Renal pelvis (tissue), 4 donors: ENCODE data around the gene ABCA5. TPM values are rescaled to one million over a fixed set of nuclear protein-coding genes. Genes with fewer than 3 reads are reported as not detected.
"Not testable (repeated sequence)": the region's sequence is repeated elsewhere in the genome, so short reads cannot be mapped to it uniquely, and the experiment has no call there.

Experiments used
- DNase-seq: peaks from one replicate; pipeline ENCODE4 v3.0.0-alpha.2; 2013
- polyA plus RNA-seq, 3 donors: library from polyadenylated mRNA; unstranded; fragments of 120-200 nt; gene quantifications; one replicate each; pipeline ENCODE4 v1.2.1, GENCODE V29; 2013; ENCODE audit not compliant: insufficient read length in 3 of 3

The ABCA5 gene
- polyA plus RNA-seq, 3 donors, result 19.8 to 33.3 (median 33.0) TPM

DNA sequence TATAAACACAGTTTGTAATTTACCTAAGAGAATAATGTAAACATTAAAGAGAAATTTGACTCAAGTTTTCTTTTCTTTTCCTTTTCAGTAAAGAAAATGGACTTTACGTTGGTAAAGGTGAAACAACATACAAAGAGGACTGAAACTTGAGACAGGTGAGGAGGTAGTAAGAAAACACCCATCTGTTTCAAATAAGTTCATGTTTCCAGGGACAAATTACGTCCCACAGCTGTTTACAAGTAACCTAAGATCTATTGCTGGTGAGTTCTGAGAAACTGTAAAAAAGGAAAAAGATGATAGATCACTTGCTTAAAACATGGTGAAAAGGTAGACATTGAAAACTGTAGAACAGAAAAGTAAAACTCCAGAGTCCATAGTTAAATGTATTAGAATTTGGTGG, 4.8 kb upstream of the ABCA5 start:
- DNase-seq, result no peak

DNA sequence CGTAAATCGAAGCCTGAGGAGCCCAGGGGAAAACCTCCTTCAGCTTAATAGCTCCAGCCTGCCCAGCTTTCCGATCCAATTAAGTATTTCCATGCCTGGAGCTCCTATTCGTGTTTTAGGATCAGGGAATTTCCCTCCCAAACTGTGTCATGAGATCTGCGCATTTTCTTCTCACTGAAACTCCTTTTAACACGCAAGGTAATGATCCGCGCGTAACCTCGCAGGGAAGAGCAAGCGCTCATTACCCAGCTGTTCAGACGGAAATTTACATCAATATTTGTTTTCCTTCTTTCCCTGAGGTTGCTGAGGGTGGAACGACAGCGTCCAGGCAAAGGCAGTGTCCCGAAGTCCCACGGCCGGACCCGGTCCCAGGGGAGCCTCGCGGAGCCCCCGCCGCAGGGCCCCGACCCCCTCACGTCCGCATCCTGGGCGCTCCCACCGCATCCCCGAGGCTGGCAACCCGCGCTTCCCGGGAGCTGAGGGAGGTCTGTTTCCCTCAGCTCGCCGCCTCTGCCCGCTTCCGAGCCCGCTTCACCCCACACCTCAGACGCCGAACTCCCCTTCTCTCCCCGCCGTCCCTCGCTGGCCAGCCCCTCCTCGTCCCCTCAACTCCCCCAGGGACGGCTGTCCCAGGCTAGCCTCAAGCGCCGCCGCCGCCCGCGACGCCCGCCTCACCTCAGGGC, 415 bp downstream of the ABCA5 start:
- no peak for DNase-seq

DNA sequence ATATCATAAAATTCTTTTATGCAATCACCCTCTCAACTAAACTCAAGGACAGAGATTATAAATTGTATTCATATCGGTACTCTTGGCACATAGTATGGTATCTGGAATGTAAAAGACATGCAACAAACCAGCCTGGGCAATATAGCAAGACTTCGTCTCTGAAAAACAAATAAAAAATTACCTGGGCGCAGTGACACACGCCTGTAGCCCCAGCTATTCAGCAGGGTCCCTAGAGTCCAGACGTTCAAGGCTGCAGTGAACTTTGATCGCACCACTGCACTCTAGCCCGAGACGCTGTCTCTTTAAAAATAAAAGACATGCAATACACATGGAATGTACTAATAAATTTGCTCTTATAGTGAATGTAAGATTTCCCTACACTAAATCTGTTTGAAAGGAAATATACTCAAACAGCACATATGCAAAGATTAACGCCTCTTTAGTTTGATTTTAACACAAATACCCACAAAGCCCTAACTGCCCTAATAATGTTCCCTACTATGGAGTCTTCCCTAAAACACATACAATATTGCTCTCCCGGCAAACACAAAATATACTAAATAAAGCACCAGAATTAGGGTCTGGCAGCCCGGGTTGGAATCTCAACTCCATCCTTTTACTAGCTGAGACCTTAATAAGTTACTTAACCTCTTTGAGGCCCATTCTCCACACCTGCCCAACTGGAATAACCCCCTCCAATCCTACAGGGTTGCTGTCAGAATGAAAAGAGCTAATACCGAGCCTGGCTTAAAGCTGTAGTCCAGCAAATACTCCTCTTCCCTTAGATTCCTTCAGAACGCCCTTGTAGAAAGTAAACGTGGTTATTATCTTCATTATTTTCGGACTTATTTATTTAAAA, 1.2 kb downstream of the ABCA5 start:
- DNase-seq, result no peak

DNA sequence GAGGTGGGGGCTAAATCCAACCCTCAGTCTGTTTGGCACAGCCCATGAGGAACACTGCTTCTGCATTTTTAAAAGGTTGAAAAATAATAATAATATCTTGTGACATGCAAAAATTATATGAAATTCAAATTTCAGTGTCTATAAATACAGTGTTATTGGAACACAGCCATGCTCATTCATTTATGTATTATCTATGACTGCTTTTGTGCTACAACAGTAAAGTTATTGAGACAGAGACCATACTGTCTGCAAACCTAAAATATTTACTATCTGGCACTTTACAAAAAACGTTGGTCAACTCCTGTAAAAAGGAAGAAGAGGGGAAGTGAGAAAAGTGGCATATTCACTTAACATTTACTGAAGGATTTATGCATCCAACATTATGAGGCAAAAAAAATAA, 3.1 kb downstream of the ABCA5 start:
- no peak for DNase-seq

DNA sequence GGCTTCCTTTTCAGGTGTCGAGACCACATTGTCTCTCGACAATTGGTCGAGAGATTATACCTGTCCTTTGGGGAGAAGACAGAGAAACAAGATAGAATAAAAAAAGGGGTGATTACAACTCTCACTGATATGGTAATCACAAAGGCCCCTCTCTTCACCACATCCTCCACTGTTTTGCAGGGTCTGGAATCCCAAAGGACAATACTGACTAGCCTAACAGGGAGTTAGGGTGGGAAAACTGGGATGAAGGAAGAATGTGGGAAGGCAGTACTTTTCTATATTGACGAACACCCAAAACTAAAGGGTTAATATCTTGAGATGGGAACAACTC, 6.1 kb downstream of the ABCA5 start:
- no peak for DNase-seq

DNA sequence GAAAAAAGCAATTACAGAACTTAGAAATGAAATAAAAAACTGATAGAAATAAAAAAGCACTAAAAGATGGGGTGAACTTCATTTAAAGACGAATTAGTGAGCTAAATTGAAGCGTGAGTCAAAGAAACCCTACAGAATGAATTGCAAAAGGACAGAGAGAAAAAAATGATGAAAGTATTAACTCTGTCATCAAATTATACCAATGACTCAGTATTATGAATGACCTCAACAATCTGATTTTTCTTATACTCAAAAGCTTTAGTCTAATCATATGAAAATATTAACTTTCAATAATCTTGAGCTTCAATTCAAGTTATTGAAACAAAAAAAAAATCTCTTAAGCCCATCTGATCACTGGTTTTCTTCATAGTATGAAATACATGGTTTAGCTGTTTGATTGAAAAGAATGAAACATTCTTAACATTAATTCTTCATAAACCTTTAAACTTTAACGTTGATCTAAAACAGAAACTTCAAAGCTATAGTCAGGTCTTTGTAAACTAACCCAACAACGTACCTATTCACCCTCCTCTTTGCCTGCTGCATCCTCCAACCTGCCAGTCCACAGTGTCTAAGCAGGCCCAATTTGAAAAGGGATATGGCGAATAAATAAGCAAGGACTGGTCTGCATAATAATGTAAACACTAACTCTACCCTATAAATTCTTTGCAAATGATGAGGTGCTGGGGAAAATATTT, 6.6 kb downstream of the ABCA5 start:
- DNase-seq, result no peak

DNA sequence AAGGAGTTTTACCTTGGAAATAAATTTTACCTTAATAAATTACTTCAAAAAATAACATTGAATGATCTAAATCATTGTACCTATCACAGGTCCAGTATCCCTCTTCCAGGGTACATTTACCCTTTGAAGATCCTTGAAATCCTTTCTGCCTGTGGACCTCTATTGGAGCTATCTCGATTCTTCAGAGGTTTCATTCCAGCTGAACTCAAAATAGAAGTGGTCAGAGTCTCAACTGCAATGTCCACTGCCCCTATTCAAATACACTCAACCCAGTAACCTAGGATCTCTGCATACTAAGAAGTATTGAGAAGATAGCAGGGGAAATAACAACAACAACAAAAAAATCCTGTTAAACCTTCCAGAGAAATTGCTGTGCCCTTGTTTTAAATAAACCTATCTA, 9.3 kb downstream of the ABCA5 start:
- DNase-seq, result no peak

DNA sequence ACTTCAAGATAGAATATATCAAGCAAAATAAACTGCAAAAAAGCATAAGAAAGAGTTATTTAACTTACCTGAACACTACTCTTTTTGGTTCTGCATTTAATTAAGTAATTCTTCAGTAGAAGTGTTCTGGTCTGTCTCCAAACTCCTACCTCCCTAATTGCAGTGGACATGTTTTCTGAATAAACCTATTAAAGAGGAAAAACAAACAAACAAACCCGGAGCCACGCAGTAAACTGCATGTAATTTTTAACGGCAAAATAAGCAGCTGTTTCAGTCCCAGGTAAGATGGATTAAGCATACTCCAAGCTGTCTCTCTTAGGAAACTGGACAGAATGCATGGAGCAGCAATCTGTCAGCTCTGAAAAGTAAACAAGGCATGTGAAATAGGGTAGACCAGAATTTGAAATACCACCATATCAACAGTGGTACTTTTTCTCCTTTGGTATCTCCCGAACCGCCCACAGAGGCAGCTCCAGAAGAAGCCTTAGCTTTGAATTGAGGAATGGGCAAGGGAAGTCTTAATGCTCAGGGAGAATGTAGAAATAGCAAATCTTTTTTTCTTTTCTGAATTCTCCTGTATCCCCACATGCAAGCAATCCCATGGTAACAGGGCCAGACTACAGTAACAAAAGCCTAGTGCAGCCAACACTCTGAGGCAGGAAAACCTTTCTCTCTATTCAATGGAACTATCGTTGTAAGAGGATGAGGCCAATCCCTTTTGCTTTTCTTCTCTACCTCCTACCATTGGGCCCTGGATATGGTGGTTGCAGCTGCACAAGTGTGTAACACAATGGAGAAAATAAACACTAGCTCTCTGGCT, 12.5 kb downstream of the ABCA5 start:
- DNase-seq, result no peak

DNA sequence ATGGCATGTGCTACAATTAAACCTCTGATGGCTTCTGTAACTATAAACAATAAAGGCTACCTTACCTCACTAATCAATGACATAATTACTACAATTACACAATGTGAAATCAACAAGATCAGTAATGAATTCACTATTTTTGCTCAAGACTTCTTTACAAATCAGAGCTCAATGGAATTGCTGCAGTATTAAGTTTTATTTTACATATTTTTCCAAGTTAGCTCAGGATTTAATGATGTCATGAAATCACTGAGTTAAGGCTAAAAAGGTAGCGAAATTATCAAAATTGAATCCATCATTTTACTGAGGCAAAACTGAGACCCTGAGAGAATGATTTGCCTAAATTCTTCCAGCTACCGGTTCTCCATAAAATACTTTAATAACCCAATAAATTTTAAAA, 21.8 kb downstream of the ABCA5 start:
- no peak for DNase-seq

DNA sequence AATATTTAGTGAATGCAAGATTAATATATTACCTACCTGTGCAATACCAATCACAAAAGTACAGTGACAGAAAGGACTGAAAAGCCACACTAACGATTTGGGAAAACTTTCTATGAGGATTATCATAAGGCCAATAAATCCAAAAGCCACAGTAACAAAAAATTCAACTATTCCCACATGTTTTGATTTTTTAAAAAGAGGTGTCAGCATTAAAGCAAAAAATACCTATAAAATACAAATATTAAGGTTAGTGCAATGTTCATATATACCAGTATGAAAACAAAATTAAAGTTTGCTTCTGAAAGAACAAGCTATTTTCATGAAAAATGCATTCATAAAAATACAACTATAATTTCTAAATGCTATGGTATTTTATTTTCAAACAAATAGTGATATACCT, 24.3 kb downstream of the ABCA5 start:
- DNase-seq, result no peak

DNA sequence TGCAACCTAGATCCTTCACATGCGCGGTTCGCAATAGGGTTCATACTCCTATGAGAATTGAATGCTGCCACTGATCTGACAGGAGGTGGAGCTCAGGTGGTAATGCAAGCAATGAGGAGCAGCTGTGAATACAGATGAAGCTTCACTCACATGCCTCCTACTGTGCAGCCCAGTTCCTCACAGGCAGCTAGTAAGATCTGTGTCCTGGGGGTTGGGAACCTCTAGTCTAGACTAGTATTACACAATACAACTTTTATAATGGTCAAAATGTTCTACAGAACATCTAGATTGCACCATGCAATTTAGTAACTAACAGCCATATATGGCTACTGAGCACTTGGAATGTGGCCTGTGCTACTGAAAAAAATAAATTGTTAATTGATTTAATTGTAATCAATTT, 26.7 kb downstream of the ABCA5 start:
- DNase-seq, result no peak

DNA sequence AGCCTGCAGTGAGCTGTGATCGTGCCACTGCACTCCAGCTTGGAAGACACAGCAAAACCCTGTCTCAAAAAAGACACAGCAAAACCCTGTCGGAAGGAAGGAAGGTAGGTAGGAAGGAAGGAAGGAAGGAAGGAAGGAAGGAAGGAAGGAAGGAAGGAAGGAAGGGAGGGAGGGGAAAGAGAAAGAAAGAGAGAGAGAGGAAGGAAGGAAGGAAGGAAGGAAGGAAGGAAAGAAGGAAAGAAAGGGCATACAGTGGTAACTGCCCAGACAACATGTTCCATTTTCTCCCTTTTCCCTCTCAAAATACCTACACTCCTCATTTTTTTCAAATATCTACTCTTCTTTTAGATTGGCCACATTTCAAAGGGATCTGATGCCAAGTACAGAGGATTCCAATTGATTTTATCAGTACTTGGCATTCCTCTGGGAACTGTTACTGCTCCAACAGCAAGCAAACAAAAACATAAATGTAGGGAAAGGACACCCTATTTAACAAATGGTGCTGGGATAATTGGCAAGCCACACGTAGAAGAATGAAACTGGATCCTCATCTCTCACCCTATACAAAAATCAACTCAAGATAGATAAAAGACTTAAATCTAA, 28.7 kb downstream of the ABCA5 start:
- DNase-seq, result not testable (repeated sequence)

DNA sequence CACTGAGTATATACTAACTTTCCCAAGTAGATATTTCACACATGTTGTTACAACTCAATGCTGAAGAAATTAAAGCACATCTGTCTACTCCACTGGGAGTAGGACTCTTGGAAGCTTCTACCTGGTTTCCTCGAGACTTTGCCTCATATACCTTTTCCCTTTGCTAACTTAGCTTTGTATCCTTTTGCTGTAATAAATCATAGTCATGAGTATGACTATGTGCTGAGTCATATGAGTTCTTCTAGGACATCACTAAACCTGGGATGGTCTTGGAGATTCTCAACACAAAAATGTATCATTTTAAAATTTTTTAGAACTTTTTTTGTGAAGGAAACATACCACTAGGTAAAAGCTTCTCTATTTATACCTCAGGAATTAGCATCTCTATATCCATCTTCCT, 39.8 kb downstream of the ABCA5 start:
- DNase-seq, result no peak

DNA sequence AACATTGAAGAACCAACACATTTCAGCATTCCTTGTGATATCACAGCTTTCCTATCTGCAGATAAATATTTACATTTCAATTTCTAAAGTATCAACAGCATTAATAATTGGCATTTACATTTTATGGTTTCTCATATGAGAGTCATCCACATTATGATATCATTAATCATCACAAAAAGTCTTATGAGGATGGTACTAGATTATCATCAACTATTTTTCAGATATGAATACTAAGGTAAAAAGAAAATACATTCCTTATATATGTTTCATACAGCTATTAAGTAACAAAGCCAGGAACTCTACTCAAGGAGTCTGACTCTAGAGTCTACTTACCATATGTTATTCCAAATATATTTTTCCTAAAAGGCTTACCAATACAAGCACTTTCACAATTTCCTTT, 40.7 kb downstream of the ABCA5 start:
- no peak for DNase-seq

DNA sequence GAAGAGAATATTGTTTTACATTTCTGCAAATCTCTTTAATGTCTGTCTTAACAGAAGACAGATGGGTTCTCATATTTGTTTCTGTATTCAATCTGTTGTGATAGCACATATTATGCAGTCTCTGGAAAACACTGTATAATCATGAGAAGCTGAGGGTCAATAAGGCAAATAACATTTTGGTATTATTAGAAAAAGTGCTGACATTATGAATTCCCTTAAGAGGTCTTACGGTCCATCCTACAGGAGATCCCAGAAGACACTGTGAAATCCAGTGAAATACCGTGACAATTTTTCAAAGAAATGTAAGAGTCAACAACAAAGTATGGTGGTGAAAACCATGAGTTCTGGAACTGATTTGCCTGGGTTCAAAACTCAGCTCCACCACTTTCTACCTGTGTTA, 42.3 kb downstream of the ABCA5 start:
- DNase-seq, result no peak

DNA sequence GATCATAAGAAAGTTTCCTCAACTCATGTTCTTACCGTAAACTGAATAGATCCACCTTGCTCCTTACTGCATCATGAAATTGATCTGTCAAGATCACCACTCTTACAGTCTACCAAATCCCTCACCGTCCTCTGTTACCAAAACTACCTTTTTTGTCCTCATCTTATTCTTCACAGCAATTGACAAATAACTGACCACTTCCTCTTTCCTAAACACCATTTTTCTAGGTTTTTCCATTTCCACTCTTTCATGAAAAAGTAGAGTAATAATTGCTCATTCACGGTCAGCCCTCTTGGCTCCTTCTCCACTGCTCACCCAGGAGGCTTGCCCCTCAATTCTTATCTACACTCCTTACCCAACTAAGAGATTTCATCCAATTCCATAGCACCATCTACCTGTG, 44.9 kb downstream of the ABCA5 start:
- DNase-seq, result no peak

DNA sequence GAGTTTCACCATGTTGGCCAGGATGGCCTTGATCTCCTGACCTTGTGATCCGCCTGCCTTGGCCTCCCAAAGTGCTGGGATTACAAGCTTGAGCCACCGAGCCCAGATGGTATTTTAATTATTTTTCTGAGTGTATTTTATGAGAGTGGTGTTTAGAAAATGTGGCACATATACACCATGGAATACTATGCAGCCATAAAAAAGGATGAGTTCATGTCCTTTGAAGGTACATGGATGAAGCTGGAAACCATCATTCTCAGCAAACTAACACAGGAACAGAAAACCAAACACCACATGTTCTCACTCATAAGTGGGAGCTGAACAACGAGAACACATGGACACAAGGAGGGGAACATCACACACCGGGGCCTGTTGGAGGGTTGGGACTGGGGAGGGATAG, 50.7 kb downstream of the ABCA5 start:
- not testable (repeated sequence) for DNase-seq

DNA sequence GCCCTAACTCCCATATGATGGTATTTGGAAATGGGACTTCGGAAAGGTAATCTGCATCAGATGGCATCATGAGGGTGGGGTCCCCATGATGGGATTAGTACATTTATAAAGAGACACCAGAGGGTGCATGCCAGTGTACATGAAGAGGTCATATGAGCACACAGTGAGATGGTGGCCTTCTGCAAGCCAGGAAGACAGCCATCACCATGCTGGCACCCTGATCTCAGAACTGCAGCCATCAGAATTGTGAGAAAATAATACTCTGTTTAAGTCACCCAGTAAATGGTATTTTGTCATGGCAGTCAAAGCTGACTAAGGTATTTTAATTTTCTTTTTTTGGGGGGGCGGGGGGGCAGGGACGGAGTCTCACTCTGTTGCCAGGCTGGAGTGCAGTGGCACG, 51.2 kb downstream of the ABCA5 start:
- no peak for DNase-seq

DNA sequence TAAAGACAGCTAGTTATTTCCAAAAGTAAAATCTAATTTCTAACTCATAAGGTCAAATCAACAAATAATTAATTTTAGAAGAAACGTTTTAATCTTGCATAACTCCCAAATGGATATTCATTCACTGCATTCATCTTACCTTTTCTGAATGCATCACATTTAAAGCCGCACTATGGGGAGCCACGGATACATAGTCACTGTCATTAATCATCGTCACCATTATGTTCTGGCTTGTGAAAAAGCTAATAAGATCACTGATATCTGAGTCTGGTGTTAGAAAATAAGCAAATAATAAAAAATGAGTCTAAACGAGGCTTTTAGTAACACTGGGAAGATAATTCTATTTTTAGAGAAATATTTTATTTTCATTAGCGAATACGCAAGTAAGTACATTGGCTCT, 55.9 kb downstream of the ABCA5 start:
- no peak for DNase-seq

DNA sequence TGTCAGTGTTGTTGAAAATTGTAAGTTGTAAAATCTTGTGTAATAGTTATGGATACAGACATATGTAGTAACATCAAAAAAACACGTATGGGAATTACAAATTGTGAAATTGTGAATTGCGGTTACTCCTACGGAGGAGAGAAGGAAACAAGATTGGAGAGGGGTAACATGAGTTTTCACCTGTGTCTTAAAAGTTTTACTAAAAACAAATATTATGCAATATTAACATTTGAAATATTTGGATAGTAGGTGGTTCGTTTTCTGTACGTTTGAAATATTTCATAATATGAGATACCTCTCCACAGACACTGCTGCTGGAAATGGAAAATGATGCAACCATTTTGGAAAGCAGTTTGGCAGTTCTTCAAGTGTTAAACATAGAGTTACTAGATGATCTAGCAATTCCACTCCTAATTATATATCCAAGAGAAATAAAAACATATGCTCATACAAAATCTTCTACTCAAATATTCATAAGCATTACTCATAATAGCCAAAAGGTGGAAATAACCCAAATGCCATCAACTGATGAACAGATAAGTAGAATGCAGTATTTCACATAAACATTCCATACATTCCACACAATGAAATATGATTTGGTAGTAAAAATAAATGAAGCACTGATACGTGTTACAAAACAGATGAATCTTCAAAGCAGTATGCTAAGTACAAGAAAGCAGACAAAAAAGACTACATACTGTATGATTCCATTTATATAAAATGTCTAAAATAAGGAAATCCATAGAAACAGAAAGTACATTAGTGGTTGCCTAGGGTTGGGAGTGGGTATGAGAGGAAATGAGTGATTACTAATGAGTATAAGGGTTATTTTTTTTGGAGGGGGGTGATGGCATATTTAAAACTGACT, 57.6 kb downstream of the ABCA5 start:
- no peak for DNase-seq

DNA sequence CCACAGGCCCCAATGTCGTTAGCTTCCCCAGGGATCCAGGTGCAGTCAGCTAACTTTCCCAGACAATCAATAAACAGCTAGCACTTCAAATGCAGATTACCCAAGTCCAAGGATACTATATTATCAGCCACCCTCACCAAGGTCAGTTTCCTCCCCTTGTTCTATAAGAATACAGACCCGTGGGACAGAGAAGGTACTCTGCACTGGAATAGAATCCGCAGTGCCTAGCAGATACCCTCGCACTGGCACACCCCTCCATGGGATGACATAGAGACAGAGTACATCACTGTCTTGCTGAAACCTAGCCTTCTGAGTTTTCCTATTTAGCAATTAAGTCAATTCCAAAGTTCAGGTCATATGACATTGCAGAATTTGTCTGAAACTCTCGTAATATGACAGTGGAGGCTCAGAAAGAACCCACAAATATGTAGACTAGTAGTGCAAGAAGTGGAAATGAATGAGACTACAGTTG, 58.4 kb downstream of the ABCA5 start:
- no peak for DNase-seq
